ENCODE measurements around the gene TFCP2L1. TPM values are rescaled to one million over a fixed set of nuclear protein-coding genes. Genes with fewer than 3 reads are reported as not detected.

TFCP2L1 gene
- total RNA-seq, 2 donors from 2014 or later: 54.2 to 103 TPM

GRCh38 chr2:121187351-121187981 is 97.5 kb downstream of the TFCP2L1 start:
- no peaks in the 10 kb centered on the region for H3K4me1 ChIP-seq
- no peak overlapping the region for H3K27ac ChIP-seq
- H3K9ac ChIP-seq (ENCODE audit: low read depth in 2 of 2, low read length in 2 of 2): no peak overlapping the region
- H3K9me3 ChIP-seq: no peaks in the 10 kb centered on the region
- no peaks in the 10 kb centered on the region for H3K36me3 ChIP-seq
- TF ChIP-seq, protein P1, sequence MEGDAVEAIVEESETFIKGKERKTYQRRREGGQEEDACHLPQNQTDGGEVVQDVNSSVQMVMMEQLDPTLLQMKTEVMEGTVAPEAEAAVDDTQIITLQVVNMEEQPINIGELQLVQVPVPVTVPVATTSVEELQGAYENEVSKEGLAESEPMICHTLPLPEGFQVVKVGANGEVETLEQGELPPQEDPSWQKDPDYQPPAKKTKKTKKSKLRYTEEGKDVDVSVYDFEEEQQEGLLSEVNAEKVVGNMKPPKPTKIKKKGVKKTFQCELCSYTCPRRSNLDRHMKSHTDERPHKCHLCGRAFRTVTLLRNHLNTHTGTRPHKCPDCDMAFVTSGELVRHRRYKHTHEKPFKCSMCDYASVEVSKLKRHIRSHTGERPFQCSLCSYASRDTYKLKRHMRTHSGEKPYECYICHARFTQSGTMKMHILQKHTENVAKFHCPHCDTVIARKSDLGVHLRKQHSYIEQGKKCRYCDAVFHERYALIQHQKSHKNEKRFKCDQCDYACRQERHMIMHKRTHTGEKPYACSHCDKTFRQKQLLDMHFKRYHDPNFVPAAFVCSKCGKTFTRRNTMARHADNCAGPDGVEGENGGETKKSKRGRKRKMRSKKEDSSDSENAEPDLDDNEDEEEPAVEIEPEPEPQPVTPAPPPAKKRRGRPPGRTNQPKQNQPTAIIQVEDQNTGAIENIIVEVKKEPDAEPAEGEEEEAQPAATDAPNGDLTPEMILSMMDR (IDR thresholded peaks at IDR 0.05): no peak
- H3K4me3 ChIP-seq: no peak overlapping the region
- DNase-seq: no peak
- intact Hi-C loops (cut with DNase I): no loop called here
- H3K27me3 ChIP-seq: no peaks in the 10 kb centered on the region

- Histone ChIP-seq H3K27ac (no peak overlapping the region), H3K36me3 (no peaks in the 10 kb centered on the region), H3K4me3 (no peak overlapping the region), H3K9me3 (no peaks in the 10 kb centered on the region), H3K4me1 (no peaks in the 10 kb centered on the region), H3K27me3 (no peaks in the 10 kb centered on the region), H3K9ac (ENCODE audit: low read depth in 2 of 2, low read length in 2 of 2) (no peak overlapping the region)
- no peak for DNase-seq
- TF ChIP-seq, protein P1 (IDR thresholded peaks at IDR 0.05): no peak
- intact Hi-C loops (cut with DNase I): no loop called here
Observed at GRCh38 chr2:121186261-121186660, 98.7 kb downstream of the TFCP2L1 start.

- TF ChIP-seq, protein P1 (IDR thresholded peaks at IDR 0.05): no peak
- no peaks in the 10 kb centered on the region for H3K27me3 ChIP-seq
- no peak overlapping the region for H3K27ac ChIP-seq
- no peak overlapping the region for H3K4me3 ChIP-seq
- H3K36me3 ChIP-seq: no peaks in the 10 kb centered on the region
- DNase-seq: no peak
- H3K9me3 ChIP-seq: no peaks in the 10 kb centered on the region
- H3K4me1 ChIP-seq: no peaks in the 10 kb centered on the region
- intact Hi-C loops (cut with DNase I): no loop called here
- H3K9ac ChIP-seq (ENCODE audit: low read depth in 2 of 2, low read length in 2 of 2): no peak overlapping the region
Observed at GRCh38 chr2:121185571-121186074, 99.4 kb downstream of the TFCP2L1 start.

DNA sequence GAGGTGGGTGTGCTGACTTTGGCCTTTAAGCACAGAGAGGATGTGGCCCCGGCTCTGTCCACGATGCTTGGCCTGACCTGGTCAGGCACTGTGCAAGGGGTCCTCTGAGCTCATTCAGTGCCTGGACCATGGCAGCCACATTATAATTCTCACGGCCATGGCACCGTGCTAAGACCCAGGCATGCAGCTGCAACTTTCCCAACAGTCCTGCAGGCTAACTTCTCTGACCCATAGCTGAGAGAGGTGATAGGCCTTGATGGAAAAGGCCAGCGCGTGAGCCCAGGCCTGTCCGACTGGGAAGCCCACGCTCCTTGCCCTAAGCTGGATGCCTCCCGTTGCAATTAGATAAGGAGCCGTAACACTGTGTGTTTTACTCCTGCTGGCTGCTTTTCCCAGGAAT is 99.9 kb downstream of the TFCP2L1 start:
- Histone ChIP-seq H3K27me3 (no peaks in the 10 kb centered on the region), H3K9me3 (no peaks in the 10 kb centered on the region), H3K27ac (no peak overlapping the region), H3K36me3 (no peaks in the 10 kb centered on the region), H3K9ac (ENCODE audit: low read depth in 2 of 2, low read length in 2 of 2) (no peak overlapping the region), H3K4me1 (no peaks in the 10 kb centered on the region), H3K4me3 (no peak overlapping the region)
- no peak for DNase-seq
- TF ChIP-seq, protein P1 (IDR thresholded peaks at IDR 0.05): no peak
- intact Hi-C loops (cut with DNase I): no loop called here

GRCh38 chr2:121184248-121184862 is 100.6 kb downstream of the TFCP2L1 start:
- H3K4me3 ChIP-seq: no peak overlapping the region
- intact Hi-C loops (cut with DNase I): no loop called here
- DNase-seq: no peak
- no peak overlapping the region for H3K27ac ChIP-seq
- H3K9ac ChIP-seq (ENCODE audit: low read depth in 2 of 2, low read length in 2 of 2): no peak overlapping the region
- TF ChIP-seq, protein P1 (IDR thresholded peaks at IDR 0.05): no peak
- H3K36me3 ChIP-seq: no peaks in the 10 kb centered on the region
- no peaks in the 10 kb centered on the region for H3K4me1 ChIP-seq
- no peaks in the 10 kb centered on the region for H3K9me3 ChIP-seq
- no peaks in the 10 kb centered on the region for H3K27me3 ChIP-seq
